Measurements from ENCODE around the gene GRIK2.

GRIK2 gene

DNA sequence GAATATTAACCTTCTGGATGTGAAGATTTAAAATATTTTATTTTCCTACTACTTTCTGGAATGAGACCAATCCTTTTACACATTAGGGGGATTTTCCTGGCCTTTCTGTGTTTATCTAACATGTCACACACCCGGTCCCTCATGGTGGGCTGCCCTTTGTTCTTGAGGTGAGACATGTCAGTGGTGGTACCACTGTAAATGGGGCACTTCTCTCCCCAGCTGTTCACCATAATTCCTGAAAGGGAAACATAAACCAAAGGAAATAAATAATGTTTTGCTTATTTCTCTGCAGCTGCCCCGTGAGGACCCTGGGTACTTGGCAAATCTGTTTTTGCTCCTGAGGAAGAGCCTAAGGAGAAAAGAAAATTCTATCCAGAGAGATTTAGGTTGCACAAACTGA lies 41.1 kb downstream of the GRIK2 start:
- Histone ChIP-seq H3K27me3 (replicated peaks) (no peaks in the 10 kb centered on the region), H3K27ac (no peak overlapping the region), H3K36me3 (replicated peaks) (no peaks in the 10 kb centered on the region), H3K4me3 (ENCODE audit: low read depth, low read length) (no peak overlapping the region)
- no peak for DNase-seq
- TF ChIP-seq, protein P1, sequence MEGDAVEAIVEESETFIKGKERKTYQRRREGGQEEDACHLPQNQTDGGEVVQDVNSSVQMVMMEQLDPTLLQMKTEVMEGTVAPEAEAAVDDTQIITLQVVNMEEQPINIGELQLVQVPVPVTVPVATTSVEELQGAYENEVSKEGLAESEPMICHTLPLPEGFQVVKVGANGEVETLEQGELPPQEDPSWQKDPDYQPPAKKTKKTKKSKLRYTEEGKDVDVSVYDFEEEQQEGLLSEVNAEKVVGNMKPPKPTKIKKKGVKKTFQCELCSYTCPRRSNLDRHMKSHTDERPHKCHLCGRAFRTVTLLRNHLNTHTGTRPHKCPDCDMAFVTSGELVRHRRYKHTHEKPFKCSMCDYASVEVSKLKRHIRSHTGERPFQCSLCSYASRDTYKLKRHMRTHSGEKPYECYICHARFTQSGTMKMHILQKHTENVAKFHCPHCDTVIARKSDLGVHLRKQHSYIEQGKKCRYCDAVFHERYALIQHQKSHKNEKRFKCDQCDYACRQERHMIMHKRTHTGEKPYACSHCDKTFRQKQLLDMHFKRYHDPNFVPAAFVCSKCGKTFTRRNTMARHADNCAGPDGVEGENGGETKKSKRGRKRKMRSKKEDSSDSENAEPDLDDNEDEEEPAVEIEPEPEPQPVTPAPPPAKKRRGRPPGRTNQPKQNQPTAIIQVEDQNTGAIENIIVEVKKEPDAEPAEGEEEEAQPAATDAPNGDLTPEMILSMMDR (IDR thresholded peaks at IDR 0.05; ENCODE audit: low read depth, low read length, missing control alignments), result no peak
- in situ Hi-C loops (cut with HindIII; ENCODE audit: low pct_ligation_motif_present, low sequenced_read_pairs), result no loop called here

DNA sequence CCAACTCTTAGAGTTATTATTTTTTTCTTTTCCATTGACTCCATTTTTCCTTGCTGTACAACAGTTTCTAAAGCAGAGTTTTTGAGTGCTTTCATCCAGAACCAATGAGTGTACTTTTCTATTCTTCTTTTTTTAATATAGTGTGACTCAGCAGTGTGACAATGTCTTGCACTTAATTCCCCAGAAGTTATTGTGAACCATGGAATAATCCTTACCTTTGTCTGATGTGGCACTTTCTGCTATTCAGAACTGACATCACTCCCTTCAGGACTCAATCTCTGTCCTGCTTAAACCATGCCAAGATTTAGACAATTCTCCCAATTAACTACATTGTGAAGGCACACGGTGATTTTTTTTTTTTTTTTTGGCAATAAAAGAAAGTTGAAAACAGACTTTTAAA lies 41.5 kb downstream of the GRIK2 start:
- Histone ChIP-seq H3K27ac (no peak overlapping the region), H3K4me3 (ENCODE audit: low read depth, low read length) (no peak overlapping the region), H3K27me3 (replicated peaks) (no peaks in the 10 kb centered on the region), H3K36me3 (replicated peaks) (no peaks in the 10 kb centered on the region)
- in situ Hi-C loops (cut with HindIII; ENCODE audit: low pct_ligation_motif_present, low sequenced_read_pairs), result no loop called here
- TF ChIP-seq, protein P1 (IDR thresholded peaks at IDR 0.05; ENCODE audit: low read depth, low read length, missing control alignments), result no peak
- DNase-seq, result no peak

DNA sequence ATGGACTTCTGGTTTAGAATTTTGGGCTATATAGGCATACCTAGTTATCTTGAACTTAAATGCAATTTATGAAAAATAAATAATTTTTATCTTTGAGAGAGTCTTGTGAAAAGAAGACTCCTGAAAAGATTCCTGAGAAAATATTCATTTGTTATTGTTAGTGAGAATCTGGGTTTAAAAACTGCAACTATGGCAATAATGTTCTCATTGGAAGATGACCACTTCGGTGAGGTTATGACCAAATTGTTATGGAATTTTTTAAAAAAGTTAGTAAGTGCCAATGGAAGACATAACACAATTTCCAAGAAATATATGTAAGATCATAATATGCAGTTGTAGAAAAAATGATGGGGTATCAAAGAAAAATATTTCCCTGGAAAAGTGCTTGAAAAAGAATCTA lies 46.3 kb downstream of the GRIK2 start:
- no peaks in the 10 kb centered on the region for H3K27me3 ChIP-seq (replicated peaks)
- TF ChIP-seq, protein P1 (IDR thresholded peaks at IDR 0.05; ENCODE audit: low read depth, low read length, missing control alignments), result no peak
- DNase-seq, result no peak
- no peak overlapping the region for H3K27ac ChIP-seq
- H3K36me3 ChIP-seq (replicated peaks), result no peaks in the 10 kb centered on the region
- no peak overlapping the region for H3K4me3 ChIP-seq (ENCODE audit: low read depth, low read length)
- in situ Hi-C loops (cut with HindIII; ENCODE audit: low pct_ligation_motif_present, low sequenced_read_pairs), result no loop called here

DNA sequence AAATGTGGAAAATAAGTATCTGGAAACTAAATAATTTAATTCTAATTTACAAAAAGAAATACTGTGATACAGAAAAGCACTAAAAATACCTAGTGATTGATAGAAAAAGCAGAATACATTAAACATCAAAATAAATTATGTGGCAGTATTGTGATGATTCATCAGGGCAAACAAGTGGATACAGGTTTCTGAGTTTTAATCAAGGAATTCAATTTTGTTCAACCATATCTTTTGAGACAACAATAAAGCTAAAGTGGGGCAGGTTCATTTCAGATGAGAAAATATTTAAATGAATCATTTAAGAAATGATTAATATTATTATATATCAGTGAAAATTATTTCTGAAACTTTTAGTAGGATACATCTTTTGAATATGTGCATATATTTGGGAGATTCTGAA lies 49.8 kb downstream of the GRIK2 start:
- no peak for DNase-seq
- TF ChIP-seq, protein P1 (IDR thresholded peaks at IDR 0.05; ENCODE audit: low read depth, low read length, missing control alignments), result no peak
- no peaks in the 10 kb centered on the region for H3K27me3 ChIP-seq (replicated peaks)
- H3K27ac ChIP-seq, result no peak overlapping the region
- no peak overlapping the region for H3K4me3 ChIP-seq (ENCODE audit: low read depth, low read length)
- no peaks in the 10 kb centered on the region for H3K36me3 ChIP-seq (replicated peaks)
- in situ Hi-C loops (cut with HindIII; ENCODE audit: low pct_ligation_motif_present, low sequenced_read_pairs), result no loop called here

DNA sequence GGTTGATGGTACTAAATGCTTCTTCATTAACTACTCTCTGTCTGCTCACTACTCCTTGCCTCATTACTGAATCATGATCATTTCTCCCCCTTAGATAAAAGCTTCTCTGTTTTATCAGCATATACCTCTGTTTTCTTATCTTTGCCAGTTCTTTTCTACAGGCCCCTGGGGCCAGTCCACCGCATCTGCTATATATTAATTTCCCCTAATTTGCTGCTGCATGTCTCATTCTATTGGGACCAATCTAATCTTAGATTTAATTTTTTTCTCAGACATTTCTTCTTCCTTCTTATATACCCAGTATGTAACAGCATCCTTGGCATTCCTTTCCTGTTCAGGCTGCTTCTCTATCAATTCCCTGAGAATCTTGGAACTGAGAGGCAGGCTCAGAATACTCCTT lies 51.2 kb downstream of the GRIK2 start:
- TF ChIP-seq, protein P1 (IDR thresholded peaks at IDR 0.05; ENCODE audit: low read depth, low read length, missing control alignments), result no peak
- H3K27me3 ChIP-seq (replicated peaks), result no peaks in the 10 kb centered on the region
- in situ Hi-C loops (cut with HindIII; ENCODE audit: low pct_ligation_motif_present, low sequenced_read_pairs), result no loop called here
- DNase-seq, result no peak
- H3K27ac ChIP-seq, result no peak overlapping the region
- no peaks in the 10 kb centered on the region for H3K36me3 ChIP-seq (replicated peaks)
- no peak overlapping the region for H3K4me3 ChIP-seq (ENCODE audit: low read depth, low read length)

DNA sequence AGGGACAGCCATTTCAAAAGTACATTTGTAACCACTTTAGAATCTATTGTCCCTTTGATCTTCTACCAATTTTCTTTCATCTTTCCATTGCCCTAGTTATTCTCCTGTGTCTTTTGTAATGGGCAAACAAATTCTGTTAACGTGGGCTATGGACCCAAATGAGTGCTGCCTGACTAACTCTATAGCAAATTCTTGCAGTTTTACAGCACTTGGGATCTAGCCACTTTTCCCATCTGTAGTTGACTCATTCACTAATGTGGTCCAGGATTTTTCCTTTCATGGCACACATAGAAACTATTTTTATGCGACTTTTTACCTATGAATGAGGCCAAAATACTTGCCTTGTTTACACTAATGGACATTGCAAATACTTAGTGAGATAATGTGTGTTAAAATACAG lies 52.0 kb downstream of the GRIK2 start:
- Histone ChIP-seq H3K27ac (no peak overlapping the region), H3K36me3 (replicated peaks) (no peaks in the 10 kb centered on the region), H3K4me3 (ENCODE audit: low read depth, low read length) (no peak overlapping the region), H3K27me3 (replicated peaks) (no peaks in the 10 kb centered on the region)
- DNase-seq, result no peak
- TF ChIP-seq, protein P1 (IDR thresholded peaks at IDR 0.05; ENCODE audit: low read depth, low read length, missing control alignments), result no peak
- in situ Hi-C loops (cut with HindIII; ENCODE audit: low pct_ligation_motif_present, low sequenced_read_pairs), result no loop called here

Measured in brain microvascular endothelial cell (primary cell).